ENCODE data around the gene ARHGAP22. TPM values are rescaled to one million over a fixed set of nuclear protein-coding genes. Genes with fewer than 3 reads are reported as not detected.
A peak's percentile ranks its signal among the peaks of the same experiment; 100 is the strongest.

Gene ARHGAP22
- total RNA-seq, 2 experiments from 2014 or later = 0.25 TPM; not detected in 1

DNA sequence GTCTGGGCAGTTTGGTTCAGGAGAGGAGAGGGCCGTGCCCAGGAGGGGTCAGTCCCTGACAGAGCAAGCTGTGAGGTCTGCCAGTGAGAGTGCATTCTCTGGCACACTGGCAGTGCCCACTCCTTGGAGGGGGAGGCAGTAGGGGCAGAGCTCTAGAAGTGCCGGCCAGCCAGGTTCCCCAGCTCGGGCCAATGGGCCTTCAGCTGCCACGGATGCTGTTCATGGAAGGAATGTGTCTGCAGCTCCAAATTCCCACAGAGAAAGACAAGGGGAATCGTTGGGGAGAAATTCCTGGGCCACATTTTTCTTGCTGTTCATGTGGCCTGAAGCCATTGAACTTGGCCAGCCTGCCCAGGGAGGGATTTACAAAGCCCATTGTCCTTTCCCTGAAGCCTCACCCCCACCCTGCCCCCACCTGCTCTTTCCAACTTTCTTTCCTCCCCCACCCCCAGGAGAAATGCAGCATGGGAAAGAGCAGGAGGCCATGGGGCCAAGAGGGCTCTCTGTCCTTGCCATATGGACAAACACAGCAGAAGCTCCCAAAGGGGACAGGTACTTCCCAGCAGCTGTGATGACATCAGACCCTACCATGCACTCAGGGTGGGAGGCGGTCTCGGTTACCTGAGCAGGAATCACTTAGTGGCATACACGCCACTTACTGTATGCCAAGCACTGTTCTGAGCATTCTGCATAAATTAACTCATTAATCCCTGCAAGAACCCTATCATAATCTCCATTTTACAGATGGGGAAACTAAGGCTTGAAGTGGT lies 70.7 kb downstream of the ARHGAP22 start:
- H3K9me3 Mint-ChIP-seq = no peaks in the 10 kb centered on the region
- DNase-seq = peak; percentile 9
- no peaks in the 10 kb centered on the region for H3K36me3 Mint-ChIP-seq (ENCODE audit: low read depth)
- peaks cover 9% of the 10 kb centered on the region for H3K27me3 Mint-ChIP-seq
- ChIA-PET POLR2A (no interaction called here), CTCF (no interaction called here)
- H3K4me1 Mint-ChIP-seq = no peaks in the 10 kb centered on the region
- no peak overlapping the region for H3K27ac Mint-ChIP-seq
- no peak overlapping the region for H3K4me3 Mint-ChIP-seq

- no peak overlapping the region for H3K4me3 Mint-ChIP-seq
- no peaks in the 10 kb centered on the region for H3K4me1 Mint-ChIP-seq
- H3K9me3 Mint-ChIP-seq = peaks cover 2% of the 10 kb centered on the region
- DNase-seq = no peak
- H3K27me3 Mint-ChIP-seq = peaks cover 14% of the 10 kb centered on the region
- no peaks in the 10 kb centered on the region for H3K36me3 Mint-ChIP-seq (ENCODE audit: low read depth)
- H3K27ac Mint-ChIP-seq = no peak overlapping the region
- ChIA-PET CTCF (no interaction called here), POLR2A (no interaction called here)
Observed at GRCh38 chr10:48533540-48533939, 71.3 kb downstream of the ARHGAP22 start.

- POLR2A ChIA-PET = no interaction called here
- Mint-ChIP-seq H3K9me3 (peaks cover 2% of the 10 kb centered on the region), H3K27ac (no peak overlapping the region), H3K27me3 (peaks cover 19% of the 10 kb centered on the region), H3K4me3 (no peak overlapping the region), H3K36me3 (ENCODE audit: low read depth) (no peaks in the 10 kb centered on the region), H3K4me1 (no peaks in the 10 kb centered on the region)
- CTCF ChIA-PET = no interaction called here
- DNase-seq = no peak
Observed at GRCh38 chr10:48531486-48531885, 73.4 kb downstream of the ARHGAP22 start.

DNA sequence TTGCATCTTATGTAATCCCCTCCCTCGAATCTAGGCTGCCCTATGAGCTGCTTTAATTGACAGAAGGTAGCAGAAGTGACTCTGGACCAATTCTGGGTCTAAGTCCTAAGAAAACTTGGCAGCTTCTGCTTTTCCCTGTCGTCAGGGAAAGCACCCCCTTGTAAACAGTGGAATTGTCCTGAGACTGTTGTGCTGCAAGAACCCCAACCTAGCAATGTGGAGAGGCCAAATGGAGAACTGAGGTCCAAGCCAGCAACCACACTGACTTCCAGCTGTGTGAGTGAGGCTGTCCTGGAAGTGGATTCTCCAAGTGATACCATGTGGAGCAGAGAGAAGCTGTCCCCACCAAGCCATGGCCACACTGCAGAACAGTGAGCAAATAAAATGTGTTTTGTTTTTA lies 75.5 kb downstream of the ARHGAP22 start:
- peaks cover 36% of the 10 kb centered on the region for H3K27me3 Mint-ChIP-seq
- no peak overlapping the region for H3K4me3 Mint-ChIP-seq
- peaks cover 2% of the 10 kb centered on the region for H3K9me3 Mint-ChIP-seq
- DNase-seq = no peak
- no peak overlapping the region for H3K27ac Mint-ChIP-seq
- H3K36me3 Mint-ChIP-seq (ENCODE audit: low read depth) = no peaks in the 10 kb centered on the region
- ChIA-PET CTCF (no interaction called here), POLR2A (no interaction called here)
- H3K4me1 Mint-ChIP-seq = no peaks in the 10 kb centered on the region

DNA sequence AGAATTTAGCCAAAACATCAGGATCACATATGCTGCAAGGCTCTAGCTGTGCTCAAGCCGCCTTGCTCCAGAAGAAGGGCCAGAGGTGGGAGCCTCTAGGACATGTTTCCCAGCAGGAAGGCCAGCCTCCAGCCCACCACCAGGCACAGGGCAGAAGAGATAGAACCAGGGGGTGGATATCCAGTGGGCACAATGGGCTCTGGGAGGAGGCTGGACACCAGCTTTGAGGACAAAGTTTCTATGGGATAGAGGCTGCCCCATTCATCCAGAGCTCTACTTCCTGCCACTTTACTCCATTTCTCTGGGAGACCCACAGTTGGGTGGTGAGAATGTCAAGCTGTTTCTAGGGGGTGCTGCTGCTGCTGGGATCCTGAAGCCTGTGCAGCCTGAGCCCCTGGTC lies 77.1 kb downstream of the ARHGAP22 start:
- Mint-ChIP-seq H3K4me1 (no peaks in the 10 kb centered on the region), H3K27ac (no peak overlapping the region), H3K9me3 (peaks cover 2% of the 10 kb centered on the region), H3K27me3 (peaks cover 41% of the 10 kb centered on the region), H3K36me3 (ENCODE audit: low read depth) (no peaks in the 10 kb centered on the region), H3K4me3 (no peak overlapping the region)
- DNase-seq = no peak
- POLR2A ChIA-PET = no interaction called here
- CTCF ChIA-PET = no interaction called here

DNA sequence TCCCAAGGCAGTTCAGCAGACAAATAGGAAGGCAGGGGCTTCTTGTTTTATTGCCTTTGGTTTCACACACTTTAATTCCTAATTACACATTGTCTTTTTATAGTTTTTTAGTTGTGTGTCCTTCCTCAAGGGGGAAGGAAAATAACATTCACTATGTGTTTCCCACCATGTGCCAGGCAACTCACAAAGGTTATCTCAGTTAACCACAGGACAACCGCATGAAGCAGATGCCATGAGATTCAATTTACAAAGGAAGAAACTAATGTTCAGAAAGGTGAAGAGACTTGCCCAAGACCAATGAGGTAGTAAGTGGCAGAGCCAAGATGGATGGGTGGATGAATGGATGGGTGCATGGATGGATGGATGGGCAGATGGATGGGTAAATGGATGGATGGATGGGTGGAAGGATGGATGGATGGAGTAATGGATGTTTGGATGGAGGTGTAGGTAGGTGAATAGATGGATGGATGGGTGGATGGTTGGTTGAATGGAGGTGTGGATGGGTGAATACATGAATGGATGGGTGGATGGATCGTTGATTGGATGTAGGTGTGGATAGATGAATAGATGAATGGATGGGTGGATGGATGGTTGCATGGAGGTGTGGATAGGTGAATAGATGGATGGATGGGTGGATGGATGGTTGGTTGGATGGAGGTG lies 77.9 kb downstream of the ARHGAP22 start:
- ChIA-PET POLR2A (no interaction called here), CTCF (no interaction called here)
- no peak for DNase-seq
- H3K27ac Mint-ChIP-seq = no peak overlapping the region
- peaks cover 47% of the 10 kb centered on the region for H3K27me3 Mint-ChIP-seq
- no peak overlapping the region for H3K4me3 Mint-ChIP-seq
- peaks cover 2% of the 10 kb centered on the region for H3K9me3 Mint-ChIP-seq
- H3K36me3 Mint-ChIP-seq (ENCODE audit: low read depth) = no peaks in the 10 kb centered on the region
- H3K4me1 Mint-ChIP-seq = no peaks in the 10 kb centered on the region

DNA sequence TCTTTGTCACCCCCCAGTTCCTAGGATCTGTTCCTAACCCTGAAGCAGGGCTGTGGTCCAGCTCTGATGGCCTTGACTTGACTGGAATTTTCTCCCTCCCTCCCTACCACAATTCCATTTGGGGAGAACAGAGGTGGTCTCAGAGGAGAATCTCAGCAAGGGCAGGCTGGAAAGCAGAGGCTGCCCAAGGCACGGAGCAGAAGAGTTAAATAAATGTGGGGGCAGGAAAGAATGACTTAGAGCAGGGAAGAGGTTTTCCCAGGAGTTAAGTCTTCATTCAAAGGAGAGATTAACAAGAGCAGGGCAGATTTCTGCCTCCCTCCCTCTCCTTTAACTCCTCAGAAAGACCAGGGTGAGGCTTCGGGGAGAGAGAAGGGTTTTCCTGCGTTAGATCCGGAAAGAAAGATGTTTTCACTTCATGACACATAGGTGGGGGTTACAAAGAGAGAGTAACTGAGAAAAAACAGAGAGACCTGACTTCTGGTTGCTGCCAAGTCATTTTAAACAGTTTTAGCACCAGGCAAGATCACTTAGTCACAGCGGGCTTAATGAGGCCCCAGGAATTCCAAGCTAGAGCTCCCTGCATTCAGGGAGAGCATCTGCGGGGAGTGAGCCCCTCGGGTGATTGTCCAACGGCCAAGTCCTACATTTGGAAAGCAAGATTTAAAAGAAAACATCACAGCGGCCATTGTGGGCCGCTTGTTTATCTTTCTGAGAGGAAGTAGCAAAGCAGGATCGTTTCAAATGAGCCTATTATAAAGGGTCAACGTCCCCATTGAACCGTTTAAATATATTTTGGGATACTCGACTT lies 78.7 kb downstream of the ARHGAP22 start:
- ChIA-PET POLR2A (no interaction called here), CTCF (no interaction called here)
- no peak for DNase-seq
- H3K27me3 Mint-ChIP-seq = peaks cover 54% of the 10 kb centered on the region
- H3K9me3 Mint-ChIP-seq = peaks cover 2% of the 10 kb centered on the region
- H3K36me3 Mint-ChIP-seq (ENCODE audit: low read depth) = no peaks in the 10 kb centered on the region
- no peaks in the 10 kb centered on the region for H3K4me1 Mint-ChIP-seq
- H3K4me3 Mint-ChIP-seq = no peak overlapping the region
- H3K27ac Mint-ChIP-seq = no peak overlapping the region

DNA sequence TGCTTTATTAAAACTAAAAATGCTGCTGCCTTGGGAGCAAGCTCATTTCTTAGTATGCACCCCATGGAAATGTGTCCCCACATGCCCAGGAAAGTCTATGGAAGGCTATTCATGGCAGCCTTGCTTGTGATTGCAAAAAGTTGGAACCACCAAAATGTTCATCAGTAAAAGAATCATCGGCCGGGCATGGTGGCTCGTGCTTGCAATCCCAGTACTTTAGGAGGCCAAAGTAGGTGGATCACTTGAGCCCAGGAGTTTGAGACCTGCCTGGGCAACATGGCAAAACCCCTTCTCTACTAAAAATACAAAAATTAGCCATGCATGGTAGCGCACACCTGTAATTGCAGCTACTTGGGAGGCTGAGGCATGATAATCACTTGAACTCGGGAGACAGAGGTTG lies 79.8 kb downstream of the ARHGAP22 start:
- Mint-ChIP-seq H3K4me1 (no peaks in the 10 kb centered on the region), H3K9me3 (peaks cover 2% of the 10 kb centered on the region), H3K4me3 (no peak overlapping the region), H3K27me3 (peaks cover 58% of the 10 kb centered on the region), H3K36me3 (ENCODE audit: low read depth) (no peaks in the 10 kb centered on the region), H3K27ac (no peak overlapping the region)
- ChIA-PET POLR2A (no interaction called here), CTCF (interaction anchor here (0.9 kb wide), 1 partner anchor 131 kb away, joined by 5 read pairs; no protein-coding TSS in a partner anchor)
- DNase-seq = no peak

DNA sequence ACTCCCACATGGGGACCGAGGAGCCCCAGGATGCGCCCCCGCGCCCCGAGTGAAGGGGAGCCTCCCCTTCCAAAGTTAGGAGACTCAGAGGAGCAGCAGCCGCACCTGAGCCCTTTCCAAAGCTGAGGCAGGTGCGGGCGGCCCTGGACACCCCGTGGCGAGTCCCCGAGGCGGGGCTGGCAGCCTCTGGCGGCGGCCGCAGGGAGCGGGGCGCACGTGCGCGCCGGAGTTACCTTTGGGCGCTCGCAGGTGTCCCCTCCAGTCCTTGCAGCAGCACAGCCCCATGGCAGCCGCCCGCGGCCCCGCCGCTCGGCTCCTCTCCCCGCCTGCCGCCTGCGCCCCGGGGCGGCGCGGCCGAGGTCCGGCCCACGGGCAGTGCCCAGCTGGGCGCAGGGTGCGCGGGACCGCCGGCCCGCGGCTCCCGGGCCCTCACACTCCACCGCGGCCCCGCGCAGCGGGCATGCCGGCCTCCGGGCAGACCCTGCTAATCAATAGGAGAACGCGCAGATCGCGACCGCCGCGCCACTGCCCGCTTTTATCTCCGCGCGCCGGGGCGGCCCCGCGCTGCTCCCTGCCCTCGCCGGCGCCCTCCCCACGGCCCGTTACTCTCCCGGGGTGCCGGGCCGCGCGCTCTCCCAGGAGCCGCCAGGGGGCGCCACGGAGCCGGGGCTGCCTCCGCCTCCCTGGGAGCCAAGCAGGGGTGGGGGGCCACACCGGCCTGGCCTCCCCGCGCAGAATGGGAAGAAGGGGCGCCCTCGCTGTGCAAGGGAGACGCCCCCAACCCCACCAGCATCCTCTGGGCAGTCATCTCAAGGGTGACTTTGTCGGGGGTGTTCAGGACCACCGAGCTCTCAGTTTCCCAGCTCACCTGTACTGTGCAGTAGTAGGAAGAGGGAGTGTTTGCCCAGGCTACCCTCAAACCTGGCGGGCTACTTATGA lies 80.8 kb downstream of the ARHGAP22 start:
- DNase-seq = no peak
- H3K4me3 Mint-ChIP-seq = no peak overlapping the region
- ChIA-PET CTCF (interaction anchor here (0.9 kb wide), 1 partner anchor 132 kb away, joined by 5 read pairs; no protein-coding TSS in a partner anchor), POLR2A (no interaction called here)
- peaks cover 2% of the 10 kb centered on the region for H3K9me3 Mint-ChIP-seq
- H3K4me1 Mint-ChIP-seq = peaks cover 5% of the 10 kb centered on the region
- H3K27me3 Mint-ChIP-seq = peaks cover 56% of the 10 kb centered on the region
- H3K36me3 Mint-ChIP-seq (ENCODE audit: low read depth) = no peaks in the 10 kb centered on the region
- no peak overlapping the region for H3K27ac Mint-ChIP-seq

DNA sequence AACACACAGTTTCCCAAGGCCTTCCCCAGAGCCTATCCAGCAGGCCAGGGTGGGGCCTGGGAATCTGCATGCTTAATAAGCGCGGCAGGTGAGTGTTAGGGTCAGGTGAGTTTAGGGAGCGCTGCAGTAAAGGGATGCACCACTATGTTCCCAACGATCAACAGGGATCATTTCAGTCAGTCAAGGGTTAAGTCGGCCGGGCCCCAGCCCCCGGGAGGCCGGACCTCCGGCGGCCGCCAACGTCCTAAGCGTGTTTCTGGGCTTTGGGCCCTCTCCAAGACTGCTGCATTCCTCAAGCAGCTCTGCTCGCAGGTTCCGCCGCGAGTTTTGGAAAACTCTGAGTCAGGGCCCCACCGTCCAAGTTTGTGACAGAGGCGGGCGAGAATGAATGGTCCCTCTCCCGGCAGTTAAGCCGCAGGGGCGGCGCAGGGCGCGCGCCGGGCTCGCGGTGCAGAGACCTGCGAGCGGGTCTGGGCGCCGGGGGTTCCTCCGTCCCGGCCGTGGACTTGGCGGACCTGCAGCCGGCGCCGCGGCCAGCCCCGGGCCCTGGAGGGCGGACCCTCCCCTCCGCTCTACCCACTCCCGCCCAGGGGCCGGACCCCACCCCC lies 81.6 kb downstream of the ARHGAP22 start:
- ChIA-PET CTCF (interaction anchor here (1.2 kb wide), 1 partner anchor 133 kb away, joined by 3 read pairs; no protein-coding TSS in a partner anchor), POLR2A (no interaction called here)
- peaks cover 51% of the 10 kb centered on the region for H3K27me3 Mint-ChIP-seq
- no peaks in the 10 kb centered on the region for H3K36me3 Mint-ChIP-seq (ENCODE audit: low read depth)
- no peaks in the 10 kb centered on the region for H3K9me3 Mint-ChIP-seq
- no peak overlapping the region for H3K27ac Mint-ChIP-seq
- no peak for DNase-seq
- H3K4me1 Mint-ChIP-seq = peaks cover 9% of the 10 kb centered on the region
- no peak overlapping the region for H3K4me3 Mint-ChIP-seq

- ChIA-PET POLR2A (no interaction called here), CTCF (interaction anchor here (1.1 to 1.2 kb wide), 2 partner anchors 134 kb away, joined by 3 read pairs; no protein-coding TSS in a partner anchor)
- Mint-ChIP-seq H3K36me3 (ENCODE audit: low read depth) (no peaks in the 10 kb centered on the region), H3K4me1 (peaks cover 10% of the 10 kb centered on the region), H3K9me3 (no peaks in the 10 kb centered on the region), H3K4me3 (no peak overlapping the region), H3K27ac (no peak overlapping the region), H3K27me3 (peaks cover 49% of the 10 kb centered on the region)
- no peak for DNase-seq
Observed at GRCh38 chr10:48522011-48522765, 82.7 kb downstream of the ARHGAP22 start.

- Mint-ChIP-seq H3K27ac (no peak overlapping the region), H3K4me3 (no peak overlapping the region), H3K9me3 (no peaks in the 10 kb centered on the region), H3K36me3 (ENCODE audit: low read depth) (no peaks in the 10 kb centered on the region), H3K4me1 (peaks cover 10% of the 10 kb centered on the region), H3K27me3 (peaks cover 42% of the 10 kb centered on the region)
- POLR2A ChIA-PET = no interaction called here
- CTCF ChIA-PET = interaction anchor here (1.1 kb wide), 2 partner anchors 113 to 136 kb away, joined by 3 read pairs; no protein-coding TSS in a partner anchor
- DNase-seq = no peak
Observed at GRCh38 chr10:48520594-48520993, 84.3 kb downstream of the ARHGAP22 start.

Data from activated CD4-positive, alpha-beta memory T cell treated with anti-CD3 and anti-CD28 coated beads, Interleukin-2, amount 10 ng/mL, durations not matched to agents 7 days and 5 days (primary cell).